ENCODE data around the gene JARID2.

JARID2 gene

DNA sequence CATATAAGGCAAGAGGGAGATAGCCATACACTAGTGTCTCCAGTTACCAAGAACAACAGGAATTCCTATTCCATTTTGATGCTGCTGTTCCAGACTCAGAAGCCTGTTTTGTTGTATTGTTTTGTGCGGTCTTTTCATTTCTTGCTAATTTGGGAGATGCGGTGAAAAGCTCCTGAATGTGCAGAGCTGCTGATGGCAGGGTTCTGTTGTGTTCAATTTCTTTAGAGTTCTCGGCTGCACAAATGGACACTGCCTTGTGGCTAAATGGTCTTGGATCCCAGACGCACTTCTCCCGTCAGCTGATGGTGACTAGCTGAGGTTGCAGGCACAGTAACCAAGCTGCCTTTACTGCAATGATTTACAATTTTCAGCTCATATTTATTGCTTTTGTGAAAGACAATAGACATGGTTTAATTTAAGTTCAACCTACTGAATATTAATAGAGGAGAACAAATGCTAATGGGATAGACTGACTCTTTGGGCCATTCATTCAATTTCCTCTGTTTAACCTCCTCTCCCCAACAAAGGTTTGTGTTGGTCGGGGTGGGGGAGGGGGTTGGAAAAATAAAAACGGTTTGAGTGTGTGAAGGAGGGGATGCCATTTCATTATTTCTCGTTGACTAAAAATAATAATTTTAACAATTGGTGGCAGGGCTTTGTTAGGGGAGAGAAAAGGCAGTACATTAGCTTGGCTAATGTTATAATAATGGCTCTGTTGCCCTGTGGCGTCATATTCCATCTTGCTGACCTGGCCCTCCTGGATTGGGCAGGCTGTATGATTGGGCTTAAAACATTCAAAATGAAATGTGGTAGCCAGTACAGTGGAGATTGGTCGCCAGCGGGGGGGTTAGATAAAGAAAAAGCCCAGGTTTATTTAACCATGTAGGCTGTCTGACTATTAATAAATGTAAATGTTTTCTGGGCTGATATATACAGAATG lies 159.5 kb downstream of the JARID2 start:
- H3K4me3 ChIP-seq (ENCODE audit: low read depth, low read length) = no peak overlapping the region
- in situ Hi-C loops (cut with HindIII; ENCODE audit: low sequenced_read_pairs) = no loop called here
- TF ChIP-seq, protein P1, sequence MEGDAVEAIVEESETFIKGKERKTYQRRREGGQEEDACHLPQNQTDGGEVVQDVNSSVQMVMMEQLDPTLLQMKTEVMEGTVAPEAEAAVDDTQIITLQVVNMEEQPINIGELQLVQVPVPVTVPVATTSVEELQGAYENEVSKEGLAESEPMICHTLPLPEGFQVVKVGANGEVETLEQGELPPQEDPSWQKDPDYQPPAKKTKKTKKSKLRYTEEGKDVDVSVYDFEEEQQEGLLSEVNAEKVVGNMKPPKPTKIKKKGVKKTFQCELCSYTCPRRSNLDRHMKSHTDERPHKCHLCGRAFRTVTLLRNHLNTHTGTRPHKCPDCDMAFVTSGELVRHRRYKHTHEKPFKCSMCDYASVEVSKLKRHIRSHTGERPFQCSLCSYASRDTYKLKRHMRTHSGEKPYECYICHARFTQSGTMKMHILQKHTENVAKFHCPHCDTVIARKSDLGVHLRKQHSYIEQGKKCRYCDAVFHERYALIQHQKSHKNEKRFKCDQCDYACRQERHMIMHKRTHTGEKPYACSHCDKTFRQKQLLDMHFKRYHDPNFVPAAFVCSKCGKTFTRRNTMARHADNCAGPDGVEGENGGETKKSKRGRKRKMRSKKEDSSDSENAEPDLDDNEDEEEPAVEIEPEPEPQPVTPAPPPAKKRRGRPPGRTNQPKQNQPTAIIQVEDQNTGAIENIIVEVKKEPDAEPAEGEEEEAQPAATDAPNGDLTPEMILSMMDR (IDR thresholded peaks at IDR 0.05; ENCODE audit: low read depth, low read length) = no peak
- no peak for DNase-seq (ENCODE audit: low read depth, low spot score)

DNA sequence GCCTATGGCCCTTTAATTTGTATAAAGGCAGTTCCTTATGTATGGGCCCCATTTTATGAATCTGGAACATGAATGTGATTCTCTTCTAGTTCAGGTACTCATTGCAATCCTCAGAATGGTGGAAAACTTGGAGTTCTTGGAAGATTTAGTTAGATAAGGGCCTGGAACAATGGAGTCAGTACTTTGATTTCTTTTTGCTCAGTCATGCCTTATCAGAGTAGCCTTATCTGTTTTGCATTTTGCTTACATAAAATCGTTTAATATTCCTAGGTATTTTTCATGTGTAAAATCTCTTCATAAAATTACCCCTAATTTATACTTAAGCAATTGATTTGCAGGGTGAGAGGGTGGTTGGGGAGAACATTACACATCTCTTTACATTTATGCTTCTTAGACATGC lies 160.6 kb downstream of the JARID2 start:
- no peak for DNase-seq (ENCODE audit: low read depth, low spot score)
- TF ChIP-seq, protein P1 (IDR thresholded peaks at IDR 0.05; ENCODE audit: low read depth, low read length) = no peak
- in situ Hi-C loops (cut with HindIII; ENCODE audit: low sequenced_read_pairs) = no loop called here
- no peak overlapping the region for H3K4me3 ChIP-seq (ENCODE audit: low read depth, low read length)

DNA sequence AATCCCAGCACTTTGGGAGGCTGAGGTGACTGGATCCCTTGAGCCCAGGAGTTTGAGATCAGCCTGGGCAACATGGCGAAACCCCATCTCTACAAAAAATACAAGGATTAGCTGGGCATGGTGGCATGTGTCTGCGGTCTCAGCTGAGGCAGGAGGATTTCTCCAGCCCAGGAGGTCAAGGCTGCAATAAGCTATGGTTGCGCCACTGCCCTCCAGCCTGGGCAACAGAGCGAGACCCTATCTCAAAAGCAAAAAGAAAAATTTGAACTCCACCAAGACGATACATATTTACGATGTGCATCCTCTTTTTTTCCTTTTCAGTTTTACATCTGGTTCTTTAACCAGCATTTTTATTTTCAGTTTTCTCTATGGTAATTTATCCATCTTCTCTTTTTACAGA lies 162.1 kb downstream of the JARID2 start:
- no peak overlapping the region for H3K4me3 ChIP-seq (ENCODE audit: low read depth, low read length)
- no peak for DNase-seq (ENCODE audit: low read depth, low spot score)
- TF ChIP-seq, protein P1 (IDR thresholded peaks at IDR 0.05; ENCODE audit: low read depth, low read length) = no peak
- in situ Hi-C loops (cut with HindIII; ENCODE audit: low sequenced_read_pairs) = no loop called here

DNA sequence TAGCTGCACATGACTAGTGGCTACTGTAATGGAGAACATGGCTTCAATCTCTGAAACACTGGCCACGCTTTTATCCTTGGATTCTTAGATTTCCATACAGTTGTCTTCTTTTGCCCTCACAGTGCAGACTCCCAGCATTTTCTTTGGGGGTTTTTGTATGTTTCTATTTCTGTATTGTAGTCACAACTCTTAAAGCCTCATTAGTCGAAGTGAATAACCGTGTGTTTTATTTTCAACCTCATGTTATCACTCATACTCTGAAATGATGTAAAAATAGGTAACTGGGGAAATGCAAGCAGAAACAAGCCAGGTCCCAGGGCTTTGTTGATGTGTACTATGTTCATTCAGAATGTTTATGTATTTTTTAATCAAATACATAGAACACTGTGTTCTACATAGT lies 162.9 kb downstream of the JARID2 start:
- TF ChIP-seq, protein P1 (IDR thresholded peaks at IDR 0.05; ENCODE audit: low read depth, low read length) = no peak
- in situ Hi-C loops (cut with HindIII; ENCODE audit: low sequenced_read_pairs) = no loop called here
- H3K4me3 ChIP-seq (ENCODE audit: low read depth, low read length) = no peak overlapping the region
- DNase-seq (ENCODE audit: low read depth, low spot score) = no peak

DNA sequence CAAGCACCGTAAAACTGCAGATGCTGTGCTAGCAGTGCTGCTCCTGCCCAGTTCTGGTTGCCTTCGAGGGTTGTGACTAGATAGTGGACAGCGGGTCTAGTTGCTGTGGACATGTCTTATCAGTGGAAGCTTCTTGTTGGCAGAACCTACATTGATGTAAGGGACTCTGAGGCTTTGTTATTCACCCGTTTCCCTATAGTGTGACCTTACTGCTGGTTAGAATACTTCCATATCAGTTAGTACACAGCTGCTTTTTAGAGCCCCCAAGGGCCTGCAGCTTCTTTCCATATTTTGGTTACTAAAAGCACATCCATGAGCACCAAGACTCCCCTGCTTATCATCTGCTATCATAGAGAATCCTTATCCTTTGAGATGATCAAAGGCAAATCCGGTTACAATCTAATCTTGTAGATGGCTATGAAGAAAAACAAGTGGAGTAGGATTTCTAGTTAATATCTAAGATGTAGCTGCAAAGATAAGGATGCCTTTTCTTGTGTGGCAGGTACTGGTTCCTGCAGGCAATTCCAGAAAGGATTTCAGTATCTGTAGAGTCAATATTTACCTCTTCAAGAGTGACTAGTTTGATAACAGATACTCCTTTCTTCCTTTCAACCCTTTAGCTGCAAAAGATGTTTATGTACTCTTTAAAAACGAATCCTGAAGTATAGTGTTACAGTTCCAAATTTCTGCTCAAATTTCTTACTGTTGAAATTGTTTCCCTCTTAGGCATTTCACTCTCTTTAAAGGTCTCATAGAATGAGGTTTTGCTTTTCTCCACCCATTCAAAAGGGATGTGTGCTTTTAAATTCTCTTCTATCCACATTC lies 163.6 kb downstream of the JARID2 start:
- in situ Hi-C loops (cut with HindIII; ENCODE audit: low sequenced_read_pairs) = no loop called here
- DNase-seq (ENCODE audit: low read depth, low spot score) = no peak
- H3K4me3 ChIP-seq (ENCODE audit: low read depth, low read length) = no peak overlapping the region
- TF ChIP-seq, protein P1 (IDR thresholded peaks at IDR 0.05; ENCODE audit: low read depth, low read length) = no peak

DNA sequence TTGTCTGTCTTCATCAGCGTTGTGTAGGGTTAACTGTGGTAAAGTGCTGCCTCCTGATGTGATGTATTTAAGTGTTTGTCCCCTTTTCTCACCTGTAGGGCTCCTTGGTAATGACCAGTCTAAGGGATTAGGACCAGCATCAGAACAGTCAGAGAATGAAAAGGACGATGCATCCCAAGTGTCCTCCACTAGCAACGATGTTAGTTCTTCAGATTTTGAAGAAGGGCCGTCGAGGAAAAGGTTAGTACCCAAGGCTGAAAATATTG lies 164.2 kb downstream of the JARID2 start:
- DNase-seq (ENCODE audit: low read depth, low spot score) = no peak
- in situ Hi-C loops (cut with HindIII; ENCODE audit: low sequenced_read_pairs) = no loop called here
- TF ChIP-seq, protein P1 (IDR thresholded peaks at IDR 0.05; ENCODE audit: low read depth, low read length) = no peak
- H3K4me3 ChIP-seq (ENCODE audit: low read depth, low read length) = no peak overlapping the region
